ENCODE data around the gene ARR3.
"Not testable (repeated sequence)": the region's sequence is repeated elsewhere in the genome, so short reads cannot be mapped to it uniquely, and the experiment has no call there.

Gene ARR3

GRCh38 chrX:70268034-70268433 is at the start of gene ARR3:
TSS of gene ARR3 (plus strand) at chrX:70268334. CDS start at chrX:70269386, 1,052 bp downstream.
- no peak for DNase-seq (ENCODE audit: low read depth)

GRCh38 chrX:70219938-70220764 is 48.0 kb upstream of the ARR3 start:
- DNase-seq (ENCODE audit: low read depth), result no peak

- DNase-seq (ENCODE audit: low read depth), result no peak
These were observed 42.1 kb upstream of the ARR3 start for GRCh38 chrX:70226048-70226447.

- DNase-seq (ENCODE audit: low read depth), result no peak
These were observed 41.4 kb upstream of the ARR3 start for GRCh38 chrX:70226687-70227086.

- no peak for DNase-seq (ENCODE audit: low read depth)
These were observed 36.5 kb upstream of the ARR3 start for GRCh38 chrX:70231666-70232065.

- DNase-seq (ENCODE audit: low read depth), result no peak
These were observed 33.8 kb upstream of the ARR3 start, which contains the start of gene AWAT1 for GRCh38 chrX:70234355-70234754. TSS of gene AWAT1 (plus strand) at chrX:70234655. CDS start at chrX:70234696, 41 bp downstream.

- DNase-seq (ENCODE audit: low read depth), result no peak
These were observed 27.4 kb upstream of the ARR3 start for GRCh38 chrX:70240751-70241150.

- no peak for DNase-seq (ENCODE audit: low read depth)
These were observed 26.6 kb upstream of the ARR3 start for GRCh38 chrX:70241501-70241900.

- not testable (repeated sequence) for DNase-seq (ENCODE audit: low read depth)
These were observed 24.5 kb upstream of the ARR3 start for GRCh38 chrX:70243601-70244000.

GRCh38 chrX:70244881-70245280 is 23.3 kb upstream of the ARR3 start:
- DNase-seq (ENCODE audit: low read depth), result no peak

- no peak for DNase-seq (ENCODE audit: low read depth)
These were observed 20.9 kb upstream of the ARR3 start for GRCh38 chrX:70247252-70247651.

GRCh38 chrX:70252491-70252890 is 15.6 kb upstream of the ARR3 start:
- DNase-seq (ENCODE audit: low read depth), result no peak

GRCh38 chrX:70253377-70254062 is 14.6 kb upstream of the ARR3 start:
- DNase-seq (ENCODE audit: low read depth), result no peak

- DNase-seq (ENCODE audit: low read depth), result no peak
These were observed 14.1 kb upstream of the ARR3 start for GRCh38 chrX:70254063-70254400.

GRCh38 chrX:70254909-70255308 is 13.2 kb upstream of the ARR3 start:
- no peak for DNase-seq (ENCODE audit: low read depth)

- DNase-seq (ENCODE audit: low read depth), result no peak
These were observed 12.7 kb upstream of the ARR3 start for GRCh38 chrX:70255452-70255851.

GRCh38 chrX:70257423-70258288 is 10.5 kb upstream of the ARR3 start:
- no peak for DNase-seq (ENCODE audit: low read depth)

GRCh38 chrX:70260104-70260503 is 8.0 kb upstream of the ARR3 start, which contains the start of gene P2RY4:
TSS of gene P2RY4 (minus strand) at chrX:70260204. CDS start at chrX:70259624, 580 bp downstream.
- no peak for DNase-seq (ENCODE audit: low read depth)

- DNase-seq (ENCODE audit: low read depth), result no peak
These were observed 5.1 kb upstream of the ARR3 start for GRCh38 chrX:70262952-70263567.

GRCh38 chrX:70264784-70265183 is 3.4 kb upstream of the ARR3 start:
- no peak for DNase-seq (ENCODE audit: low read depth)

GRCh38 chrX:70274029-70274428 is 5.9 kb downstream of the ARR3 start:
- DNase-seq (ENCODE audit: low read depth), result not testable (repeated sequence)

GRCh38 chrX:70279081-70279480 is 10.9 kb downstream of the ARR3 start:
- no peak for DNase-seq (ENCODE audit: low read depth)
